Pancreas (tissue), 10 donors: ENCODE results near the gene TOM1L1. TPM values are rescaled to one million over a fixed set of nuclear protein-coding genes. Genes with fewer than 3 reads are reported as not detected.
A peak's percentile ranks its signal among the peaks of the same experiment; 100 is the strongest.

ENCODE experiments used
- ATAC-seq, 4 donors: fragments of 200-7000 bp; cut with Tn5 transposase; one replicate each; pipeline versions ENCODE4 v1.8.0 to v1.9.1; 2020; ENCODE audit warnings: mild to moderate bottlenecking in 4 of 4, moderate library complexity in 4 of 4
- DNase-seq, 6 donors: peaks; one replicate each; pipeline ENCODE4 v3.0.0-alpha.2; 2020
- FAIRE-seq: peaks from 2 replicates; lab custom pipeline; 2012; peaks lifted over from hg19 to GRCh38; lab: Jason Lieb, UNC
- H3K27ac ChIP-seq, 4 donors: fragments of 200-600 bp; sonication (generic); 1 replicate in 3 of 4; 2 replicates in 1 of 4; pipeline versions ENCODE4 v1.5.0 to v1.8.0; 2020
- H3K27me3 ChIP-seq, 4 donors: fragments of 200-600 bp; one replicate each; pipeline ENCODE4 v1.8.0; 2021
- H3K36me3 ChIP-seq, 3 donors: fragments of 200-600 bp; sonication (generic) in 1 of 3; one replicate each; pipeline versions ENCODE4 v1.5.0 to v1.8.0; 2020 to 2021
- H3K4me1 ChIP-seq, 3 donors: fragments of 200-600 bp; one replicate each; pipeline ENCODE4 v1.8.0; 2021
- H3K4me3 ChIP-seq, 4 donors: fragments of 200-600 bp; sonication (generic) in 2 of 4; one replicate each; pipeline versions ENCODE4 v1.5.0 to v1.8.0; 2020 to 2021
- H3K9me3 ChIP-seq, 4 donors: fragments of 200-600 bp; one replicate each; pipeline ENCODE4 v1.8.0; 2021
- WGBS, 2 donors: extraction: QIAGEN DNeasy Blood & Tissue Kit; methylation state at CpG; one replicate each; pipeline ENCODE4 v1.1.7; 2013; 5-methylcytosine and 5-hydroxymethylcytosine counted together
- intact Hi-C, 3 donors: fragments of 100-400 bp; cut with DNase I; formaldehyde crosslinking; loops; one replicate each; pipeline versions ENCODE4 v1.11.1 to v1.14.2; 2022
- polyA plus RNA-seq, 2 donors: library from polyadenylated mRNA; stranded (reverse); fragments of 200-250 nt; gene quantifications; one replicate each; pipeline ENCODE4 v1.2.3, GENCODE V29; 2013
- total RNA-seq, 6 donors: library from RNA; stranded (reverse); fragmentation: NEBNext Ultra II Directional in 4 of 6; extraction: Animal tissue kit (Norgen Biotek cat#: 25700) in 4 of 6; gene quantifications; one replicate each; pipeline versions ENCODE4 v1.2.1 to v1.2.4, GENCODE V29; 2021 to 2023
- TF ChIP-seq, protein P1 (sequence below), 4 donors: fragments of 200-600 bp; sonication (generic) in 3 of 4; IDR thresholded peaks; one replicate each; pipeline versions ENCODE4 v1.5.0 to v1.8.0; 2021; ENCODE audit warnings: antibody characterized with exemption in 4 of 4
- donor health status: healthy with polysubstance abuse.
- donor health status: DM: no; HTN: no; CAD: no; lungs with moderate emphysema.
- donor health status: DM: no; HTN: no; CAD: no.
- donor health status: control.
- donor health status: control.
- donor health status: Bipolar disorder and iron deficiency.
- donor health status: DM: yes; HTN: yes; CAD: no.
- donor health status: DM: no; HTN: no; CAD: no.
- donor health status: DM: no; HTN: no; CAD: no.
- donor health status: DM: yes; HTN: yes; CAD: no.

The TOM1L1 gene
- total and polyA plus RNA-seq, 8 donors = 14.2 to 39.0 (median 31.8) TPM

DNA sequence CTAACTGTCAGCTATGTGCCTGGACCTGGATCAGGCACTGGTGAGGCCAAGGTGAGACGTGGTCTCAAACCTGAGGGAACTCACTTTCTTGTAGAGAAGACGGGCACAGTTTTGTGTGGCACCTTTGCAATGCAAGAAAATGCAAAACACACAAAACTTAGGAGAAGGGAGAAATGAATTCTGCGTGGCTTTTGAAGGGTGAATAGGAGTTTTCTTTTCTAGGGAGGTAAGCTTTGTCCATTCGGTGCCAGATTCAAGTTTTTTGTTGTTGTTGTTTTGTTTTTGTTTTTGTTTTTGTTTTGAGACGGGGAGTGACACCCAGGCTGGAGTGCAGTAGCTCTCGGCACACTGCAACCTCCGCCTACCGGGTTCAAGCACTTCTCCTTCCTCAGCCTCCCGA, 1.4 kb downstream of the TOM1L1 start:
- no peaks in the 10 kb centered on the region for H3K27me3 ChIP-seq
- DNase-seq (no peak), ATAC-seq (no peak), FAIRE-seq (no peak)
- no peaks in the 10 kb centered on the region for H3K36me3 ChIP-seq
- TF ChIP-seq, protein P1, sequence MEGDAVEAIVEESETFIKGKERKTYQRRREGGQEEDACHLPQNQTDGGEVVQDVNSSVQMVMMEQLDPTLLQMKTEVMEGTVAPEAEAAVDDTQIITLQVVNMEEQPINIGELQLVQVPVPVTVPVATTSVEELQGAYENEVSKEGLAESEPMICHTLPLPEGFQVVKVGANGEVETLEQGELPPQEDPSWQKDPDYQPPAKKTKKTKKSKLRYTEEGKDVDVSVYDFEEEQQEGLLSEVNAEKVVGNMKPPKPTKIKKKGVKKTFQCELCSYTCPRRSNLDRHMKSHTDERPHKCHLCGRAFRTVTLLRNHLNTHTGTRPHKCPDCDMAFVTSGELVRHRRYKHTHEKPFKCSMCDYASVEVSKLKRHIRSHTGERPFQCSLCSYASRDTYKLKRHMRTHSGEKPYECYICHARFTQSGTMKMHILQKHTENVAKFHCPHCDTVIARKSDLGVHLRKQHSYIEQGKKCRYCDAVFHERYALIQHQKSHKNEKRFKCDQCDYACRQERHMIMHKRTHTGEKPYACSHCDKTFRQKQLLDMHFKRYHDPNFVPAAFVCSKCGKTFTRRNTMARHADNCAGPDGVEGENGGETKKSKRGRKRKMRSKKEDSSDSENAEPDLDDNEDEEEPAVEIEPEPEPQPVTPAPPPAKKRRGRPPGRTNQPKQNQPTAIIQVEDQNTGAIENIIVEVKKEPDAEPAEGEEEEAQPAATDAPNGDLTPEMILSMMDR (IDR thresholded peaks at IDR 0.05) = no peak
- peak overlapping the region in 1 of 4 donors; percentile 58 for H3K4me3 ChIP-seq
- H3K4me1 ChIP-seq = peaks cover 0 to 18% (median 14%) of the 10 kb centered on the region in 3 donors
- peak overlapping the region in 1 of 4 donors; percentile 73 for H3K27ac ChIP-seq
- WGBS, 2 donors = 81% methylated on average over 9 of the region's 9 CpGs
- intact Hi-C loops = no loop called here
- H3K9me3 ChIP-seq = no peaks in the 10 kb centered on the region

DNA sequence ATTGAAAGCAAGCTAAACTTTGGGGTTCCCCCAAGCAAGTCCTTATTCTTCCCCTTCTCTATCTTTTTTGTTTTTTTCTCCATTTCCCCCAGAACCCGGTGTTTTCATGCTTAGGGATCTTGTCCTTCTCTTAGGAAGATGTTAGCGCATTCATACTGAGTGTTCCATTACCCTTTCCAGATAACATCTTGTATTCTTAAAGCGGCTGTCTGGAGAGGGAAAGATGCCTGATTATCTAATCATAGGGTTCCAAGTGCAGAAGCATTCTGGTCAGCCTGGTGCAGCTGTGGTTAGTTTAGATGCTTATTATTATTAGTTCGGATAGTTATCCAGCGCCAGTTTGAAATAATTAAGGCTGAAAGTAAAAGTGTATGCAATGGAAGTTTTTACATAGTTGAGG, 2.0 kb downstream of the TOM1L1 start:
- DNase-seq (no peak), FAIRE-seq (no peak), ATAC-seq (no peak)
- H3K36me3 ChIP-seq = no peaks in the 10 kb centered on the region
- H3K4me1 ChIP-seq = peaks cover 5 to 23% (median 17%) of the 10 kb centered on the region in 3 donors
- H3K9me3 ChIP-seq = no peaks in the 10 kb centered on the region
- peak overlapping the region in 1 of 4 donors; percentile 1 for H3K4me3 ChIP-seq
- WGBS, 2 donors = 37 to 44% methylated on average over 5 of the region's 5 CpGs
- no peak overlapping the region for H3K27ac ChIP-seq
- TF ChIP-seq, protein P1 (IDR thresholded peaks at IDR 0.05) = no peak
- intact Hi-C loops = no loop called here
- no peaks in the 10 kb centered on the region for H3K27me3 ChIP-seq

DNA sequence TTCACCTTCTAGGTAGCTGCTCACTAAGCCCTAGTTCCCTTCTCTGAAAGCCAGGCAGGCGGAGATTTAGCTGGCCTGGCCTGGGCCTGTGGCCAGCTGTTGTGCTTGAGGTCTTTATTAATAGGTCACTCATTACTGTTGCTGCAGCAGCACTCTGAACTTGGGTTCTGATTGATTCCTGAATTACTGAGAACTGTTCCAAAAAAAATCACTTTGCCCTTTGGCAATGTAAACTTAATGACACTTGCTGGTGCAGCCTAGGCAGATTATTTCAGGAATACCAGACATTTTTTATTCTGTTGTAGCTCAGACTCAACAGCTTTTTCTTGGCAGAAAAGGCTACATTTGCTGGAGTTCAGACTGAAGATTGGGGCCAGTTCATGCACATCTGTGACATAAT, 2.7 kb downstream of the TOM1L1 start:
- TF ChIP-seq, protein P1 (IDR thresholded peaks at IDR 0.05) = no peak
- no peaks in the 10 kb centered on the region for H3K9me3 ChIP-seq
- FAIRE-seq (no peak), DNase-seq (peak; percentile 78 to 88 (median 81)), ATAC-seq (peak; percentile 67 to 78 (median 75))
- peak overlapping the region in 1 of 4 donors; percentile 30 for H3K27ac ChIP-seq
- H3K4me3 ChIP-seq = no peak overlapping the region
- H3K4me1 ChIP-seq = peaks cover 7 to 31% (median 17%) of the 10 kb centered on the region in 3 donors
- intact Hi-C loops = no loop called here
- 8% methylated on average over 1 of the region's 1 CpG for WGBS, 2 donors
- H3K27me3 ChIP-seq = no peaks in the 10 kb centered on the region
- H3K36me3 ChIP-seq = no peaks in the 10 kb centered on the region

DNA sequence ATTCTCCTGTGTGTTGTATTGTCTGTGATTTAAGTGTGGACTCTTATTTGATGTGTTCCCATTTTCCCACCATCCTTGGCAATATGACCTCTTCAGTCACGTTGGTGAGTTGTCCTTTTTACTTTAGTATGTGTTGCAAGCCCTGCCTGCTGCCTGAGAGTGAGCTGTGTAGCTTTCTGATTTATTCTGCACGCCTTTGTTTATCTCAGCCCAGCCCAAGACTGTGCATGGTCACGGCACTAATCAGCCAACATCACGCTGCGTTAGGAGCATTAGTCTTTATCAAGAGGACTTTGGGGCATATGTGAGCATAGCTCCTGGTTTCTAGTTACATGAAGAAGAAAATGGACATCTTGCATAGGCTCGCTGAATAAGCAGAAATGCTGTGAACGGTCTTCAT, 6.0 kb downstream of the TOM1L1 start:
- no peak for FAIRE-seq
- intact Hi-C loops = no loop called here

DNA sequence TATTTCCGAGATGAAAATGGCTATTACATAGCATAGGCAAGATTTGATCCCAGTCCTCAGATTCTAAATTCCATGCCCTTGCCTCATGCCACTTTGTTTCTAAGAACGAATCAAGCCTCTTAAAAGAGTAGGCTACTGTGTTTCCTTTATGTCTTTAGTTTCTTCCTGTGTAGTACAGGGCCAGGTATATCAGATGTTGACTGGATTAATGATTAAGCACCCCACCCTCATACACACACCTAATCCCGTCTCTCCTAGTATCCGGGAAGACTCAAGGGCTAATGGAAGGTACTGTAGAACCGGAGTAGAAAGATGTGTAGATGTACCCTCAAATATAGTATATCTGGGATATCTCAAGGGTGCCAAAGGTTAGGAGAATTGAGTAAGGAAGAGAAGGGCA, 6.7 kb downstream of the TOM1L1 start:
- 19 to 26% methylated on average over 5 of the region's 5 CpGs for WGBS, 2 donors
- intact Hi-C loops = no loop called here
- no peaks in the 10 kb centered on the region for H3K36me3 ChIP-seq
- H3K27me3 ChIP-seq = no peaks in the 10 kb centered on the region
- ATAC-seq = peak in 3 of 4 donors; percentile 59 to 70 (median 68)
- no peak for DNase-seq
- peak overlapping the region in 2 of 4 donors; percentile 27 to 43 for H3K27ac ChIP-seq
- peaks cover 7 to 34% (median 17%) of the 10 kb centered on the region in 3 donors for H3K4me1 ChIP-seq
- no peak overlapping the region for H3K4me3 ChIP-seq
- no peaks in the 10 kb centered on the region for H3K9me3 ChIP-seq
- TF ChIP-seq, protein P1 (IDR thresholded peaks at IDR 0.05) = no peak
- FAIRE-seq = no peak

More for the DNA sequence above, 6.0 kb downstream of the TOM1L1 start:
- 62 to 67% methylated on average over 7 of the region's 7 CpGs for WGBS, 2 donors
- Histone ChIP-seq H3K4me3 (no peak overlapping the region), H3K9me3 (no peaks in the 10 kb centered on the region), H3K4me1 (peaks cover 7 to 34% (median 17%) of the 10 kb centered on the region in 3 donors), H3K36me3 (no peaks in the 10 kb centered on the region), H3K27ac (no peak overlapping the region), H3K27me3 (no peaks in the 10 kb centered on the region)
- TF ChIP-seq, protein P1 (IDR thresholded peaks at IDR 0.05) = no peak
- DNase-seq = no peak
- no peak for ATAC-seq
